Ovary (tissue), 9 donors: ENCODE measurements around the gene PAQR7. TPM values are rescaled to one million over a fixed set of nuclear protein-coding genes. Genes with fewer than 3 reads are reported as not detected.

ENCODE experiments used
- DNase-seq, 5 donors: peaks; one replicate each; pipeline ENCODE4 v3.0.0-alpha.2; 2019 to 2020
- H3K27ac ChIP-seq, 2 donors: fragments of 200-600 bp; one replicate each; pipeline versions ENCODE4 v1.5.1 to v1.8.0; 2019 to 2022
- H3K27me3 ChIP-seq: fragments of 200-600 bp; one replicate; pipeline ENCODE4 v1.8.0; 2022
- H3K36me3 ChIP-seq: fragments of 200-600 bp; sonication (generic); one replicate; pipeline ENCODE4 v1.5.1; 2019
- H3K4me1 ChIP-seq: one replicate; pipeline ENCODE4 v1.8.1; 2013; ENCODE audit warnings: mild to moderate bottlenecking, moderate library complexity; ENCODE audit not compliant: insufficient read depth
- H3K4me3 ChIP-seq: fragments of 200-600 bp; sonication (generic); one replicate; pipeline ENCODE4 v1.5.1; 2017
- H3K9me3 ChIP-seq, 2 donors: fragments of 200-600 bp in 1 of 2; sonication (generic) in 1 of 2; one replicate each; pipeline versions ENCODE4 v1.5.1 to v1.8.1; 2013 to 2019; ENCODE audit warnings: mild to moderate bottlenecking in 1 of 2, moderate library complexity in 1 of 2
- EP300 ChIP-seq: sonication (generic); formaldehyde crosslinking; IDR thresholded peaks from one replicate; pipeline ENCODE4 v1.6.1; 2017; ENCODE audit warnings: antibody characterized with exemption
- POLR2A ChIP-seq: fragments of 450-650 bp; IDR thresholded peaks from one replicate; pipeline ENCODE4 v1.6.1; 2017; ENCODE audit warnings: antibody characterized with exemption, mild to moderate bottlenecking, moderate library complexity
- WGBS, 3 donors: extraction: QIAGEN DNeasy Blood & Tissue Kit in 1 of 3; methylation state at CpG; one replicate each; pipeline versions ENCODE4 v1.1.5 to v1.1.7; 2013 to 2017; 5-methylcytosine and 5-hydroxymethylcytosine counted together
- intact Hi-C, 4 donors: fragments of 100-400 bp; cut with DNase I; formaldehyde crosslinking; loops; one replicate each; pipeline versions ENCODE4 v1.11.0 to v1.15.1; 2022 to 2023
- polyA plus RNA-seq, 2 donors: library from polyadenylated mRNA; stranded (reverse); fragments of 200-250 nt in 1 of 2; fragments of 350-450 nt in 1 of 2; fragmentation: Illumina TruSeq in 1 of 2; extraction: RNeasy Lipid Tissue Mini Kit (QIAGEN cat#74804) in 1 of 2; gene quantifications; one replicate each; pipeline ENCODE4 v1.2.3, GENCODE V29; 2013 to 2014
- total RNA-seq, 7 donors: library from RNA; depleted of rRNA in 2 of 7; stranded (reverse); fragments of >200 nt in 2 of 7; fragmentation: NEBNext Ultra II Directional in 3 of 7; extraction: Animal tissue kit (Norgen Biotek cat#: 25700) in 3 of 7; gene quantifications; one replicate each; pipeline versions ENCODE4 v1.1.0 to v1.2.4, GENCODE V29; 2016 to 2023
- TF ChIP-seq, protein P1 (sequence below), 3 donors: fragments of 450-650 bp in 2 of 3; fragments of 200-600 bp in 1 of 3; IDR thresholded peaks; one replicate each; pipeline versions ENCODE4 v1.5.1 to v1.8.0; 2016 to 2022; ENCODE audit warnings: antibody characterized with exemption in 3 of 3, mild to moderate bottlenecking in 1 of 3
- donor health status: DM: no; HTN: no; CAD: no; lungs with moderate emphysema.
- donor health status: DM: no; HTN: no; CAD: no.
- donor health status: Bipolar disorder and iron deficiency.
- donor health status: DM: yes; HTN: yes; CAD: no.
- donor health status: DM: no; HTN: no; CAD: no.
- donor health status: DM: yes; HTN: yes; CAD: no.

The PAQR7 gene
- total and polyA plus RNA-seq, 9 donors, result 8.6 to 98.1 (median 57.7) TPM

DNA sequence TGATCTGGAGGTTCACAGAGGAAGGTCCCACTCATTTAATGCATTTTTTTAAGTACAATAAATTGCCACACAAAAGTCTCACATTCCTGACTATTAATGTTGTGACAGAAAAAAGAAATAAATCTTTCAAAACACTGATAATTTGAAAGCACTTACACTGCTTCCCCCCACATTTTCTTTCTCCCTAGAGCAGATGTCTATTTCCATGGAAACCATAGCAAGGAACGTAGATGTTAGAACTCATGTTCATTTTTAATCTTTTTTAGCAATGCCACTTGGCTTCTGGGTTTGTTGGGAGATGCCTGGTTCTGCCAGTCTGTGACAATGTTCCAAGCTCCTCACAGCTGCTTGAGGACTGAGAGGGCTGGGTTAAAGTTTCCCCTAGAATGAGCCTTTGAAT lies 32.7 kb upstream of the PAQR7 start:
- no peak overlapping the region for H3K4me3 ChIP-seq
- no peak for DNase-seq
- no peaks in the 10 kb centered on the region for H3K36me3 ChIP-seq
- no peaks in the 10 kb centered on the region for H3K4me1 ChIP-seq
- H3K9me3 ChIP-seq, result no peaks in the 10 kb centered on the region
- WGBS, 3 donors, result 49 to 53% (median 53%) methylated on average over 1 of the region's 1 CpG
- no peaks in the 10 kb centered on the region for H3K27me3 ChIP-seq
- intact Hi-C loops, result loop anchor here in 1 of 4 donors (5.0 kb wide), 1 partner anchor 89 kb away; the partner anchor contains the start of gene PAFAH2
- TF ChIP-seq, protein P1, sequence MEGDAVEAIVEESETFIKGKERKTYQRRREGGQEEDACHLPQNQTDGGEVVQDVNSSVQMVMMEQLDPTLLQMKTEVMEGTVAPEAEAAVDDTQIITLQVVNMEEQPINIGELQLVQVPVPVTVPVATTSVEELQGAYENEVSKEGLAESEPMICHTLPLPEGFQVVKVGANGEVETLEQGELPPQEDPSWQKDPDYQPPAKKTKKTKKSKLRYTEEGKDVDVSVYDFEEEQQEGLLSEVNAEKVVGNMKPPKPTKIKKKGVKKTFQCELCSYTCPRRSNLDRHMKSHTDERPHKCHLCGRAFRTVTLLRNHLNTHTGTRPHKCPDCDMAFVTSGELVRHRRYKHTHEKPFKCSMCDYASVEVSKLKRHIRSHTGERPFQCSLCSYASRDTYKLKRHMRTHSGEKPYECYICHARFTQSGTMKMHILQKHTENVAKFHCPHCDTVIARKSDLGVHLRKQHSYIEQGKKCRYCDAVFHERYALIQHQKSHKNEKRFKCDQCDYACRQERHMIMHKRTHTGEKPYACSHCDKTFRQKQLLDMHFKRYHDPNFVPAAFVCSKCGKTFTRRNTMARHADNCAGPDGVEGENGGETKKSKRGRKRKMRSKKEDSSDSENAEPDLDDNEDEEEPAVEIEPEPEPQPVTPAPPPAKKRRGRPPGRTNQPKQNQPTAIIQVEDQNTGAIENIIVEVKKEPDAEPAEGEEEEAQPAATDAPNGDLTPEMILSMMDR (IDR thresholded peaks at IDR 0.05), result no peak
- TF ChIP-seq EP300, result no peak
- no peak for TF ChIP-seq POLR2A
- no peak overlapping the region for H3K27ac ChIP-seq

DNA sequence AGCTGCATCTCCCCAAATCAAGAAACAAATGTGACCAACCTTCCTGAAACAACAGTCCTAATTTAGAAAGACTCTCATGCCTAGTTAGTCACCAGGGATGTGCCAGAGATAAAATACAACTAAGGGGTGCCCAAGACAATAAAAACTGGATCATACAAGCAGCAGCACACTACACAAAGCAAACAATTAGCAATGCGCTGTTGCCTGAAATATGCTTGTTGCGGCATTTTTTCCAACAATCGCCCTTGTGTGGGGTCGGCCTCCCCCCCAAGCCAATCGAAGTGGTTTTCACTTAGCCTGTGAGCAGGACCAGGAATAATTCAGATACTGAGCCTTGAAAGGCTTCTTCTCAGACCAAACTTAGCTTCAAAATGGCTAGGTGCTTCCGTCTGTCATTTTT lies 32.1 kb upstream of the PAQR7 start:
- TF ChIP-seq POLR2A, result no peak
- no peak for TF ChIP-seq EP300
- TF ChIP-seq, protein P1 (IDR thresholded peaks at IDR 0.05), result no peak
- Histone ChIP-seq H3K9me3 (no peaks in the 10 kb centered on the region), H3K36me3 (no peaks in the 10 kb centered on the region), H3K4me3 (no peak overlapping the region), H3K27me3 (no peaks in the 10 kb centered on the region), H3K4me1 (no peaks in the 10 kb centered on the region), H3K27ac (no peak overlapping the region)
- WGBS, 3 donors, result 84 to 87% (median 87%) methylated on average over 6 of the region's 6 CpGs
- intact Hi-C loops, result loop anchor here in 1 of 4 donors (5.0 kb wide), 1 partner anchor 90 kb away; the partner anchor contains the start of gene PAFAH2
- DNase-seq, result no peak

DNA sequence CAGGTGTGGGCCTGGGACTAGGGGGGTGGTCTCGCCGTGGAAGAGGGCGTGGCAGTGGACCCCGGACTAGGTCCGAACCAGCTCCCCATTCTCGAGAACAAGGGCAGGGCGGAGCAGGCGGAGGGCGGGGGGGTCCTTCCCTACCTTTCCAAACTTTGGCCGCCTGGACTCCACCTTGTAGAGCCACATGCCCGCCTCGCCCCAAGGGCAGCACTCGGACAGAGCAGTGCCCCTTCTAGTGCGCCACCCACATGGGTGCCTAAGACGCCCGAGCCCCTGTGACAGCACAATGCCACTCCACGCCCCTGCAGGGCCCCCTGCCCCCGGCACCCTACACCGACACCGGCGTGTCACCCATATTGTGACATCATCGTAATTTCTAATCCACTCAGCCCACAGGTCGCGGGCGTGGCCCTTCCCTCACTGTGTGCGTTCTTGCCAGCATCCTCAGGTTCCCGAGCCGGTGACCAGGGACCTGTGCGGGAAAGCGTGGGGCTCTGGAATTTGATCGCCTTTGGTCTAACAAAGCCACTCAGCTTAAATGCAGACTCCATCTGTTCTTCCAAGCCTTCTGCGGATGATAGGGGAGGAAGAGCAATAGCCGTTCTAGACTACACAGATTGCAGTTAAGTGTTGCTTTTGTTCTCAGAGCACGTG lies 31.3 kb upstream of the PAQR7 start:
- Histone ChIP-seq H3K27me3 (no peaks in the 10 kb centered on the region), H3K9me3 (no peaks in the 10 kb centered on the region), H3K4me1 (no peaks in the 10 kb centered on the region), H3K27ac (no peak overlapping the region), H3K36me3 (no peaks in the 10 kb centered on the region), H3K4me3 (peak overlapping the region; percentile 79)
- TF ChIP-seq, protein P1 (IDR thresholded peaks at IDR 0.05), result no peak
- TF ChIP-seq POLR2A, result no peak
- no peak for TF ChIP-seq EP300
- intact Hi-C loops, result loop anchor here in 1 of 4 donors (5.0 kb wide), 1 partner anchor 91 kb away; the partner anchor contains the start of gene PAFAH2
- 18 to 31% (median 22%) methylated on average over 31 to 34 of the region's 34 CpGs for WGBS, 3 donors
- peak in 1 of 5 donors; percentile 41 for DNase-seq

DNA sequence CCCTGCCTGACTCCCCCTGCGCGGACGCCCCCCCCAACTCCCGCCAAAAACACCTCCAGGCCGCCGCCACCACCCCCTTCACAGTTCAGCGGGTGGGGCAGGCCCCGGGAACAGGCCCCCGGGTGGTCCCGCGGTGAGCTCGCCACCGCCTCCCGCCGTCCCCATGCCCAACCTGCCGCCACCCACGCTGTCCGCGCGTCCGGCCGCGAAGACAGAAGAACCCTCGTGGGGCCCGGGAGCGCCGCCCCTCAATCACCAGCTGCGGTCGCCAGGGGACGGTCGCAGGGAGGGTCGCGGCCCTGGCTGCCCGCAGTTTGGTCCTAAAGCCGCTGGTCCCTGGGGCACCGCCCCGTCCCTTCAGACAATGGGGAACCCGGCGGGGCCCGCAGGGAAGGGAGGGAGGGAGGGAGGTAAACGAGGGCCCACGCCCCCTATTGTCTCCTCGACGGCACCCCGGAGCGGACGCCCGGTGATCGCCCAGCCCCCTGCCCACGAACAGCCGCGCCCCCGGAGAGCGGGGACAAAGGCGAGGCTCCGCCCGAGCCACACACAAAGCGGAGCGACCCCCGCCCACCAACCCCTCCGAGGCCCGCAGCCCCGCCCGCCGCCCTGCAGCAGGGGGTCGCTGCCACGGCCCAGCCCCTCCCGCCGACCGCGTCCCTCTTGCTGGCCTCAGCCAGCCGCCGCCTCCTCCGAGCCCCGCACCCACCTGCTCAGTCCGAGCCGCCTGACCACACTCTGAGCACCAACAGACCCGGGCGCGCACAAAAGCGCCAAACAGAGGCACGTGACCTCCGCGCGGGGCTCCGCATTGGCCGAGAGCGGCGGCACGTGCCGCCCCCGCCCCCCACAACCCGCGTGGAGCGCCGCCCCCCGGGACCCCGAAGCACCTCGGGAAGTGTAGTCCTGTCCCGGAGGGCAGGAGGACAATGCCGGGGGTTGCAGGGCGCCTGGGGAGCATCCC lies 30.5 kb upstream of the PAQR7 start, which contains the start of gene STMN1:
Gene STMN1 (minus strand): TSS at position 740 of the 964 bp plus-strand sequence. CDS start 1,743 bp downstream, outside the sequence.
- peak; percentile 95 to 97 (median 96) for DNase-seq
- H3K4me3 ChIP-seq, result peak within 1 kb of the TSS; percentile 79
- WGBS, 3 donors, result 0 to 1% (median 0%) methylated on average over 82 to 102 of the region's 102 CpGs
- no peaks in the 10 kb centered on the region for H3K4me1 ChIP-seq
- TF ChIP-seq POLR2A, result peak; percentile 87
- TF ChIP-seq EP300, result no peak
- no peaks in the 10 kb centered on the region for H3K27me3 ChIP-seq
- intact Hi-C loops, result loop anchor here in 1 of 4 donors (5.0 kb wide), 1 partner anchor 91 kb away; the partner anchor contains the start of gene PAFAH2
- no peaks in the 10 kb centered on the region for H3K36me3 ChIP-seq
- H3K27ac ChIP-seq, result peak within 1 kb of the TSS; percentile 53 to 56
- H3K9me3 ChIP-seq, result no peaks in the 10 kb centered on the region
